ENCODE results near the gene CPLX1. TPM values are rescaled to one million over a fixed set of nuclear protein-coding genes. Genes with fewer than 3 reads are reported as not detected.
A peak's percentile ranks its signal among the peaks of the same experiment; 100 is the strongest.

Gene CPLX1
- total RNA-seq, 1 donor from 2014 or later: 0.34 TPM

GRCh38 chr4:854356-854755 is 28.4 kb upstream of the CPLX1 start:
- no peak for DNase-seq

GRCh38 chr4:853416-853781 is 27.5 kb upstream of the CPLX1 start:
- DNase-seq: no peak

- no peak for DNase-seq
Measured at GRCh38 chr4:851701-852430, 25.9 kb upstream of the CPLX1 start.

- no peak for DNase-seq
Measured at GRCh38 chr4:850323-850945, 24.5 kb upstream of the CPLX1 start.

- no peak for DNase-seq
Measured at GRCh38 chr4:849478-850175, 23.7 kb upstream of the CPLX1 start.

GRCh38 chr4:848803-849477 is 23.0 kb upstream of the CPLX1 start:
- DNase-seq: peak; percentile 37

GRCh38 chr4:848307-848691 is 22.4 kb upstream of the CPLX1 start:
- no peak for DNase-seq

GRCh38 chr4:845836-846251 is 19.9 kb upstream of the CPLX1 start:
- DNase-seq: no peak

- DNase-seq: no peak
Measured at GRCh38 chr4:845233-845835, 19.4 kb upstream of the CPLX1 start.

- no peak for DNase-seq
Measured at GRCh38 chr4:844752-845232, 18.9 kb upstream of the CPLX1 start.

GRCh38 chr4:839675-840443 is 13.9 kb upstream of the CPLX1 start:
- DNase-seq: no peak

- DNase-seq: no peak
Measured at GRCh38 chr4:837772-838171, 11.8 kb upstream of the CPLX1 start.

- no peak for DNase-seq
Measured at GRCh38 chr4:836750-837301, 10.9 kb upstream of the CPLX1 start.

- no peak for DNase-seq
Measured at GRCh38 chr4:836003-836511, 10.1 kb upstream of the CPLX1 start.

GRCh38 chr4:835148-836002 is 9.4 kb upstream of the CPLX1 start:
- DNase-seq: no peak

GRCh38 chr4:834368-835147 is 8.6 kb upstream of the CPLX1 start:
- DNase-seq: no peak

GRCh38 chr4:833731-834367 is 7.9 kb upstream of the CPLX1 start:
- no peak for DNase-seq

- no peak for DNase-seq
Measured at GRCh38 chr4:833156-833555, 7.2 kb upstream of the CPLX1 start.

- DNase-seq: no peak
Measured at GRCh38 chr4:832536-832935, 6.6 kb upstream of the CPLX1 start.
